ENCODE data around the gene SP2.
A peak's percentile ranks its signal among the peaks of the same experiment; 100 is the strongest.
"Not testable (repeated sequence)": the region's sequence is repeated elsewhere in the genome, so short reads cannot be mapped to it uniquely, and the experiment has no call there.

The SP2 gene

DNA sequence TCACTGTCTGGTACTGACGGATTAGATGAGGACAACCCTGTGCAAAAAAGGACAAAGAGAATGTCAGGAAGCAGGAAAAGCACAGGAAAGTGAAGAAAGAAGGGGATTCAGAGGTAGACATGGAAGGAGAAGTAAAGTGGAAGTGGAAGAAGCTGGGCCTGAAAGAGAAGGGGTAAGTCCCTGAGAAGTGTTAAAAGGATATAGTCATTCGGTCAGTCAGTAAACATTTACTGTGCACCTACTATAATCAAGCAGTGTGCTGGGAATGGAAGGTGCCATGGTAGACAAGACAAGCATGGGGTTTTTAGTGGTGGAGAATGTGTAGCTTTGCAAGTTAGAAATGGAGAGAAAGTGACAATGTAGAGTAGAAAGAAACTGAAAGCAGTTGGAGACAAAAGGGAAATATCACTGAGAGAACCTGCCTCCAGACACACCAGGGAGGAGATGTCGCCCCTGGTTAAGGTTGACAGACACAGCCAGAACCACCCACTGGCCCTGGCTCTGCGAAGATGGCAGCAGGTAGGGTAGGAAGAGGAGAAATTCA is 4.4 kb upstream of the SP2 start:
- DNase-seq = no peak

DNA sequence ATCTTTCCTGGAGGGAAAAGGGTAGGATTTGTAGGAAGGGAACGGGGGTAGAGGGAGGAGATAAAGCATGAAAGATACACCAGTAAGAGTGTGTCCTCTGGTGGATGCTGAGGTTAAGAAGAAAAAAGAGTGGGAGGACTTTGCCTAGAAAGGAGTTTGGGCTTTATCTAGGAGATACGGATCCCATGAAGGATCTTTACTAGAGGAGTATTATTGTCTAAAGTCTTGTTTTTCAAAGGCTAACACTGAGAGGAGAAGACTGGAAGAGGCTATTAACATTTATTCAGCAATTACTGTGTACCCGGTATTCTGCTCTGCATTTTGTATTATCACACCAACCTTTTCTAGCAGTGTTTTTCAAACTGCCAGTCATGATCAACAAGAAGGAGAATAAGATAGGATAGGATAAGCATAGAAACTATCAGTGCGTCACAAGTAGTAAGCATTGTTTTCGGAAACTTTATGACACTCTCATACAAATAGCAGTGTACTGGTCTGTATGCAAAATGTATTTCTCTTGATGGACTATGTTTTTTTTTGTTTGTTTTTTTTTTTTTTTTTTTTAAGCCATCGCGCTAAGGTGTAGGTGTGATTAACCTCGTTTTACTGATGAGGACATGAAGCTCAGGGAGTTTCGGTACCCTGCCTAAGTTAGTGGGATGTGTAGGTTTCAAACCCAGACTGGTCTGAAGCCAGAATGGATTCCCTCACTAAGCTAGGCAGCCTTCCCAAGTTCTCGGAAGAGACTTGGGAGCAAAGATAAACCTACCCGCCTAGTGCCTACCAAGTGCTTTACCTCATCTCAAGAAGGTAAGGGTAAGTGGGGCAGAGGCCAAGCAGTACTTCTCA is 1.3 kb upstream of the SP2 start:
- DNase-seq = no peak

DNA sequence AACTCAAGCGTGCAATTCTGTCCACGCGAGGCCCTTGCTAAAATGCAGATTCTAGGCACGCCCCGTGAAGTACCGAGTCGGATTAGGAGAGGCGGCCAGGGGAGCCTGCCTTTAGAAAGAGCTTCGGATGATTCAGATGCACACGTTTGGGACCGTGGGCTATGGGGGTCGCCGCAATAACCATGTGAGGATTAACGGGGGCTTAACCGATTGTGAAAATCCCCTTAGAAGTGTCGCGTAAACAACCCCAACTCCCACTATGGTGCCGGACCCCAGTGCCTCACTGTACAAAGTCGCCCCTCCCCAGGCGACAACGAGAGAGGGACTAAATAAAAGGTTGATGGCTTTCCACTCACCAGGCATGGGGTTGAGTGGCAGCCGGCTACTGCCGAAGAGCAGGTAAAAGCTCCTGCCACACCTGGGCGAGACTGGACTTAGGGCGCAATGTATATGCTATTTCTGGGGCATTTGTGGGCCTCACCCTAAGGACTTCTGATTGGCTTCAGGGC is 635 bp upstream of the SP2 start:
- DNase-seq = peak; percentile 23

DNA sequence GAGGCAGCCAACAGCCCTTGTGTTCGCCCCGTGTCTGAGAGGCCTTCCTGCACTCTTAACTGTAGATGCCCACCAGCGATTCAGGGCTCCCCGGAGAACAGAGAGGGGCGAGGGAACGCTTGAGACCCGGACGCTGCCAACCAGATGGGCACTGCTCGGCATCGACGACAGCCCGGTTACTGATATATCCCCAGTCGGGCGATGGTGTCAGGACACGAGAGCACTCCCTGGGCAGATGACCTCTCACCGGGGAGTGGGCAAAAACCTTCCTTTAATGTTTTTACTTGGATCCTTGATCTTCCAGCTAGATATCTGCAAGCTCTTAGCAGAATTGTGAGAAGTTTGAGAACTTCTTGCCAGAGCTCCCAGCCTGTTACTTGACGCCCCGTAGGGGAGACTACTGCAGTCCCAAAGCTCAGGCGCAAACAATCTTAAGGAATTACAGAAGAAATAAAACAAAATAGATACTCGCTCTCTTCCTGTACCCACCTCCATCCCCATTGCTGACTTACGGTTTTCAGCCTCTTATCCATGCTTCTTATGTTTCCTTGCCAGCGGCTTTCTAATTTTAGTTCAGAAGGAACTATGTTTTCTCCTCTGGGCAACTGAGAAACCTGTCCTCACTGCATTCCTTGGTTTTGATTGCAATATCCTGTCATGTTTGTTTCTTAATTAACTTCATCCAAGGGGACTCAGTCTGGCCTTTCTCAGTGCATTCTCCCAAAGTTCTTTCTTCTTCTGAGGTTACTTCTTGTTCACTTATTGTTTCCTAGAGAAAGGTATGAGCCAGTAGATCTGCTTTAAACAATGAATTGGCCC is 845 bp downstream of the SP2 start:
- DNase-seq = no peak

DNA sequence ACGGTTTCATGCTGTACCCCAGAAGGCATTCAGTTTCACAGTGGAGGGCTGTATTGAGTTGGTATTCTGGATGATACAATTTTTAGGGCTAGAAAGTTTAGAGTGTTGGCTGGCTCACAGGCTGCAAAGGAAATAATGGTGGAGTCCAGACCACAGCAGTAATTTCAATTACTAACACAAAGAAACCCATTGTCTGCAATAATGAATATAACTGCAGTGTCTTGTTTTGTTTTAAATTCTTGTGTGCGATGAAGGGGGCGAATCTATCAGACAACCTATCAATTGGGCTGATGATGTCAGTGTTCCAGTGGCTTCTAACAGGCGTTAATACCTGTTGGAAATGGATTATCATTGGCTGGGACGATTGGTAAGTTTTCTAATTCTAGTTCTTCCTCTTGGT is 1.5 kb downstream of the SP2 start:
- DNase-seq = peak; percentile 27

DNA sequence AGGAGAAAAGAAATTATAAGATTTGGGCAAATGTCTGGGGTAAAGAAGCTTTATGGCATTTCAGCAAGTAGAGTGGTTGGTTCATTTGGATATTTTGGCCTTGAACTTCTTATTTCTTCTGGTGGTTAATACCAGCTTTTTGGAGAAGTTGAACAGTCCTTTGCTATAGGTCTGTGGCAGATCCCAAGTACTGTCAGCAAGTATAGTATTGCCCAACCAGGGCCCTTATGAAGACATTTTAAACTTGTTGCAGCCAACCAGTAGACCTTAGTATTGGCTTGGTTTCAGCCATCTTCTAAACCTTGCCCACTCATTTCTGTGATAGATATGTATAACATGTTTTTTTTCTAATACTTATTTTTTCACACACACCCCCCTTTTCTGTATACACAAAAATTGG is 2.2 kb downstream of the SP2 start:
- DNase-seq = no peak

DNA sequence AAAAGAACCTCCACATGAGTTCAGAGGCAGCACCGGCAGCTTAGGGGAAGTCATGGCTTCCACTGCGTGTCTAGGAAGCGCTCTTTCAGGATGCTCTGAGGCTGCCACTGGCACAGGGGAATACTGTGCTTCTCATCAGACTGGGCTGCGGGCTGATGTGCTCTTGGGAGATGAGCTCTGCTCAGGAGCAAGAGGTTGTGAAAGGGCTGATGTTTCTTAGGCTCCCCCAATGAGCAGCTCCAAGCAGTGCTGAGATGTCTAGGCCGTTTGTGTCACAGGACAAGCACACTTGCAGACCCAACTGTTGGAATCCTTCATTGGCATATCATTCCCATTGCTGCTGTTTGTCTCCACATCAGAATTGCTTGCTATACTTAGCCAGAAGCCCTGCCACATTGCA is 3.6 kb downstream of the SP2 start:
- no peak for DNase-seq

DNA sequence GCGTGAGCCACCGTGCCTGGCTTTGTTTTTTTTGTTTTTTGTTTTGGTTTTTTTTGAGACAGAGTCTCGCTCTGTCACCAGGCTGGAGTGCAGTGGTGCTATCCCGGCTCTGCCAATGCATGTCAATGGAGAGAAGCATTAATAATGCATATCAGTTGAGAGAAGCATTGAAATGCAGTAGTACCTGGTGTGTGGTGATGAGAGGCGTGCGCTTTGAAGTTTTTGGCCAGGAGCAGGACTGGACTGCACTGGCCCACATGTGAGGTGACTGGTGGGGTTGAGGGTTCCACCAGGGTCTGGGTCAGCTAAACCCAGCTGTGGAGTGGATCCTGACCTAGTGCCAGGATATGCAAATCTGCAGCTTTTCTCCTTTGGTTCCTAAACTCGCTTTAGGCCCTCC is 5.4 kb downstream of the SP2 start:
- no peak for DNase-seq

DNA sequence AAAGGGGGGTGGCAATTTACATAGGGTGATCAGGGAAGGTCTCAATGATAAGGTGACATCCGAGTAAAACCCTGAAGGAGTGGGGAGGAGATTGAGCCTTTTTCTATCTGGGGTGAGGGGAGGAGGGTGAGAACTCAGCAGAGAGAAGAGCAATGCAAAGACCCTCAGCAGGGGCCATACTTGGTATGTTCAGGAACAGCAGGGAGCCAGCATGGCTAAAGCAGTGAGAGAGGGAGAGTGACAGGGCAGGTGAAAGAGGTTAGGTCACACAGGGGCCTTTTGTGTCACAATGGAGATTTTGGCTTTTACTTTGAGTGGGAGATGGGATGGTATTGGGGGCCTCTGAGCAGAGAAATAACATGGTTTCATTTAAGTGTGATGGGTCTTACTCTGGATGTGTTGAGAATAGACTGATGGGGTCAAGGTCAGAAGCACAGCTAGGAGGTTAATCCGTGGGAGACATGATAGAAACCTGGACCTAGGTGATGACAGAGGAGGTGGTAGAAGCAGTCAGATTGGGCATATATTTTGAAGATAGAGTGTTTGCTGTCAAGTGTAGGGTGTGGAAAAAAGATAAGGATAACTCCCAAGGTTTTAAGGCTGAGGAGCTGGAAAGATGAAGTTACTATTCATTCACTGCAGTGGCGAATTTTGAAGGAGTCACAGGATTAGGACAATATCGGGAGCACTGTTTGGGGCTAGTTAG is 6.2 kb downstream of the SP2 start:
- DNase-seq = no peak

DNA sequence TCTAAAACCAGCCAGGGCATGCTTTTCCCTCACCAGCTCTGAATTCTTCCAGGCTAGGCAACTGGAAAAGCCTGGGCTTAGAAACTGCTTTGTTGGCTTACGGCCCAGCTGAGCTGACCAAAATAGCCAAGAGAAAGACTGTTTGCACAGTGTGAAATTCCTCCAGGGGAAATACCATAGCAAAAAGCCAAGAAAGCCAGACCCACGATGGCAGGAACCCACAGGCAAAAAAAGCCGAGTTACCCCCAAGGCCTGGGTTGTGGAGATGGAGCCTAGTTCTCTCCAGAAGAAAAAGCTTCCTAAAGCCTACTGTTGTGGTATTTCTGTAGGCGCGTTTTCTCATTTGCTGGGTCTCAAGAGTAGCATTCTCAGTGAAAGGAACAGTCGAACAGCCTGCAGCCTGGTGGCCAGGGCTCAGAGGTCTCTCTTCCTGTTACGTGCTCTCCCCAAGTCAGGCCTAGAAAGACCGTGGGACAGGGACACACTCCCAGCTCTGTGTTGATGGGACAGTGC is 9.2 kb downstream of the SP2 start:
- DNase-seq = peak; percentile 56

DNA sequence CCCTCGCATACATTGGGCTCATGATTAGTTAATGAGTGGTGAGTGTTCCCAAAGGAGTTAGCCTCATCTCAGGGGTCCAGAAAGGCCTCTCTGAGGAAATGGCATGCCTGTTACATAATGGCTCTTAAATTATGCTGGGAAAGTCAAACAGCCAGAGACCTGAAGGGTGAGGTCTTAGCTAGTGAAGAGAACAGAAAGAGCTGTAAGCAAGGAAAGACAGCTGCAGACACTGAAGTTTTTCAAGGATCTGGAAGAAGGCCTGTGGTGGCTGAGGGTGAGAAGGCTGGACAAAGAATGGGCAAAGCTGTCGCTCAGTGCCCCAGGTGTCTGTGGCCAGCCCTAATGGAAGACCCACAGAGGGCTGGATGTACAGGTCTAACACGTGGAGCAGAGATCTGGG is 10.4 kb downstream of the SP2 start:
- DNase-seq = no peak

DNA sequence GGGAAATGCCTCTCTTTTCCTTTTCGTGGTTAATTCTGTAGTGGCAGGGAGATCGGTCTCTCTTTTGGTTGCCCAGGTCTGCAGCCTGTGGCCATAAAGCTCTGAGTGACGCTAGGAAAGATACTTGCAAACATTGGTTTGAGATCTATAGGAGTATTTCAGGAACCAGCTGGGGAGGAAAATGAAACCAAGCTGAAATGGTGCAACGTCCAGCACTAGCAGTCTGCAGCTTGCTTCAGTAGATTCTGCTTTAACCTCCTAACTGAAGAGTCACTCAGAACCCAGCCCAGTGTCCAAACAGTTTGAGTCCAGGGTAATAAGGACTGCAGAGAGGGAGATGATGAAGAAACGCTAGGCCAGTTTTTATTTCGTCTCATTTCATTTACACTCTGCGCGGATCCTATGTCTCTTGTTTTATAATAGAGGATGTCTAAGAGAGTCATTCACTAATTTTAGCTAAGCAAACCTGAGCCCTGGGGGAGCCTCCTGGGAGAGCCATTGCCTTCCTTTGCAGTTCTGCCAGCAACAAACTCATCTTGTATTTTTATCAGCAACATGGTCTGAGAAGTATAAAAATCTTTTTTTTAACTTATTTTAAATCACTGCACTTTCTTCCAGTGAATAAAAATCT is 12.0 kb downstream of the SP2 start:
- DNase-seq = no peak

DNA sequence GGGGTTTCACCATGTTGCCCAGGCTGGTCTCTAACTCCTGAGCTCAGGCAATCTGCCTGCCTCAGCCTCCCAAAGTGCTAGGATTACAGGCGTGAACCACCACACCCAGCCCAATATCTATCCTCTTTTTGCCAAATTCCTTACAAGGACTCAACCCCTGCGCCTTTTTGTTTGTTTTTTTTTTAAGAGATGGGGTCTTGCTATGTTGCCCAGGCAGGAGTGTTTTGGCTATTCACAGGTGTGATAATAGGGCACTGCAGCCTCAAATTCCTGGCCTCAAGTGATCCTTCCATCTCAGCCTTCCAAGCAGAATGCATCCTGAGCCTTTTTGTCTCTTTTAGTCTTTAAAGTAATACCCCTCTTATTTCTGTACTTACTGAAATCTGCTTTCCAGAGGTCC is 17.0 kb downstream of the SP2 start:
- no peak for DNase-seq

DNA sequence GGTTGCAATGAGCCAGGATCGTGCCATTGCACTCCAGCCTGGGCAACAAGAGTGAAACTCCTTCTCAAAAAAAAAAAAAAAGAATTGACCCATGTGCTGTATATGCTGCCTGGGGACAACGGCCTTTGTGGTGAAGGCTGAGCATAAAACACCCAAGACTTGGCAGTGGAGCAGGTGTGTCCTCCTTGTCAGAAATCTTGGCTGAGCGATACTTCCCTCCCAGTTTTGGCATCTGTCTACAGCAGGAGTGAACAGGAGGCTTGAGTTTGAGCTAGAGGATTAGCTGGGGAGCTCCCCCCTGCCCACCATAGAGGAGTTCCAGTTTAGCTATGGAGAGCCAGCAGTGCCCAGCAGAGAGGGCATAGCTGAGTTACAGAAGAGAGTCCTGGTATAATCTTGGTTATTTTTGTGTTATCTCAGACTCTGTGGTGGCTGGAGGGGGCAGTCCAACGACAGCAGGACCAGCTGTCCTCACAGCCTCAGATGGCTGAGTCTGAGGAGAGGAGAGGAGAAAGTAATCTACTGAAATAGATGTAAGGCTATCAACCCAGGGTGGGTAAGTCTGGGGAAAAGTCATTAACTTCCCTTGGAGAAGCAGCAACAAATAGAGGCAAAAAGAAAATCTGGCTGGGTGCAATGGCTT is 18.4 kb downstream of the SP2 start:
- DNase-seq = no peak

DNA sequence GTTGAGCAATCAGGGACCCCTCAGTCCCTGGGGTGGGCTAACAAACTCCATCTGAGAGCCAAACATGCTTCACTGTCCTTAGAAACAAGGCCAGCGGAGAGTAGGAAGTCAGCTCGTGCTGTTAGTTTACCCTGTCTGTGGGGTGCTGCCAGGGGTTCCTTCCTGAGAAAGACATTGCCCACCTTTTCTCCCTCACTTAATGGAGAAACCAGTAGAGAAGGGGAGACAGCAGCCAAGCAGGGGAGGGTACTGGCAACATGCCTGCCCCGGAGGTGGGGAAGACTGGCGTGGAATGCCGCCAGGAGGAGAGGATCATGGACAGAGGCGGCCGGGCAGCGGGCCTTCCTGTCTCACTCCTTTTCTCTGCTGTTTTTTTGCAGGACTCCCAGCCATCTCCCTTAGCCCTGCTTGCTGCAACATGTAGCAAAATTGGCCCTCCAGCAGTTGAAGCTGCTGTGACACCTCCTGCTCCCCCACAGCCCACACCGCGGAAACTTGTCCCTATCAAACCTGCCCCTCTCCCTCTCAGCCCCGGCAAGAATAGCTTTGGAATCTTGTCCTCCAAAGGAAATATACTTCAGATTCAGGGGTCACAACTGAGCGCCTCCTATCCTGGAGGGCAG is 19.9 kb downstream of the SP2 start:
- no peak for DNase-seq

DNA sequence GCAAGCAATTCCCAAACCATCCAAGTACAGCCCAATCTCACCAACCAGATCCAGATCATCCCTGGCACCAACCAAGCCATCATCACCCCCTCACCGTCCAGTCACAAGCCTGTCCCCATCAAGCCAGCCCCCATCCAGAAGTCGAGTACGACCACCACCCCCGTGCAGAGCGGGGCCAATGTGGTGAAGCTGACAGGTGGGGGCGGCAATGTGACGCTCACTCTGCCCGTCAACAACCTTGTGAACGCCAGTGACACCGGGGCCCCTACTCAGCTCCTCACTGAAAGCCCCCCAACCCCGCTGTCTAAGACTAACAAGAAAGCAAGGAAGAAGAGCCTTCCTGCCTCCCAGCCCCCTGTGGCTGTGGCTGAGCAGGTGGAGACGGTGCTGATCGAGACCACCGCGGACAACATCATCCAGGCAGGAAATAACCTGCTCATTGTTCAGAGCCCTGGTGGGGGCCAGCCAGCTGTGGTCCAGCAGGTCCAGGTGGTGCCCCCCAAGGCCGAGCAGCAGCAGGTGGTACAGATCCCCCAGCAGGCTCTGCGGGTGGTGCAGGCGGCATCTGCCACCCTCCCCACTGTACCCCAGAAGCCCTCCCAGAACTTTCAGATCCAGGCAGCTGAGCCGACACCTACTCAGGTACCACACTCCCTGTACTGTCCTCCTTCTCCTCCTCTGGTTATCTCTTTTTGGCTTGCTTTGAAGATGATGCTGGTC is 20.6 kb downstream of the SP2 start:
- DNase-seq = no peak

DNA sequence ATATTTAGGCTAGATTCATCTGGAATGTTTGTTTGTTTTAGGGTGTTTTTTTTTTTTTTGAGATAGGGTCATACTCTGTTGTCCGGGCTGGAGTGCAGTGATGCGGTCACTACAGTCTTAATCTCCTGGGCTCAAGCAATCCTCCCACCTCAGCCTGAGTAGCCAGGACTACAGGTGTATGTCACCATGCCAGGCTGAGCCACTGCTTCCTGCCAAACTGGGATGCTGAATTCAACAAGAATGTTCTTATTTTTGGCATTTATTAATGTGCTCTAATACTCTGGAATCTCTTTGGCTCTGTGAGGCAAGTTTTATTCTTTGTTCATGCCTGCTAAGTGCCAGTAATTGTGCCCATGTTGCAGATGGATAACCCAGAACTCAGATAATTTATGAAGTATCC is 21.5 kb downstream of the SP2 start:
- no peak for DNase-seq

DNA sequence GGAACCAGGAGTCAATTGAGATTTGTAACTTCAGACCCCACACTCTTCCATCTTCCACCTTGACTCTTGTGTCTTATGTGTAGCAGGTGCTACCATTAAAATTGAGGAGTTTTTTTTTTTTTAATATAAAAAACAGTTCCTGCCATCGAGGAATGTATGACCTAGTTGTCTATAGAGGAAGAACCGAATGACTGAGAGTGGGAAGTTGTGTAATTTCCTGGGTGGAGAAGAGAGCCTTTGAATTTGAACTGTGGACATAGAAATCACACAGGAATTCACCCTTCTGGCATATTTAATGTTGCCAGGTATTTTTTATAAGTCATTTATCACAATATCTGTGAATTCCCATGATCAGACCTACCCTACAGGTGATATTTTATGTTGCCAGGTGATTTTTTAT is 22.0 kb downstream of the SP2 start:
- no peak for DNase-seq

DNA sequence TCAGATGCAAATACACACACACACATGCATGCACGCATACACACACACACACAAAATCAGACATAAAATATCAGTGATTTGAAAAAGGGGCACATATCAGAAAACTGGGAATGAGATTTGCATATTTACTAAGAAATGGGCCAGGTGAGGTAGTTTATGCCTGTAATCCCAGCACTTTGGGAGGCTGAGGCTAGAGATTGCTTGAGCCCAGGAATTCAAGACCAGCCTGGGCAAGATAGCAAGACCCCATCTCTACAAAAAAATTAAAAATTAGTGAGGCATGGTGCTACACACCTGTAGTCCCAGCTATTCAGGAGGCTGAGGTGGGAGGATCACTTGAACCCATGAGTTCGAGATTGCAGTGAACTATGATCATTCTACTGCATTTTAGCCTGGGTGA is 23.0 kb downstream of the SP2 start:
- no peak for DNase-seq

DNA sequence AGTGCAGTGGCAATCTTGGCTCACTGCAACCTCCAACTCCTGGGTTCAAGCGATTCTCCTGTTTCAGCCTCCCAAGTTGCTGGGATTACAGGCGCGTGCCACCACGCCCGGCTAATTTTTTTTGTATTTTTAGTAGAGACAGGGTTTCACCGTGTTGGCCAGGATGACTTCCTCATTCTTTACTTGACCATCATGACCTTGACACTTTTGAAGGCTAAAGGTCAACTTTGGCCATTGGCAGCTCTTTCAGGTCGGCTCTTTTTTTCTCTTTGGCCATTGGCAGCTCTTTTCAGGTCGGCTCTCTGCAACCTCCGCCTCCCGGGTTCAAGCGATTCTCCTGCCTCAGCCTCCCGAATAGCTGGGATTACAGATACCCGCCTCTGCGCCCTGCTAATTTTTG is 23.9 kb downstream of the SP2 start:
- not testable (repeated sequence) for DNase-seq

Measured in kidney glomerular epithelial cell (primary cell).